CD4-positive, alpha-beta T cell (primary cell): ENCODE measurements around the gene SCAMP1. TPM values are rescaled to one million over a fixed set of nuclear protein-coding genes. Genes with fewer than 3 reads are reported as not detected.
A peak's percentile ranks its signal among the peaks of the same experiment; 100 is the strongest.
"Not testable (repeated sequence)": the region's sequence is repeated elsewhere in the genome, so short reads cannot be mapped to it uniquely, and the experiment has no call there.

ENCODE experiments used
- ATAC-seq: fragments of 200-7000 bp; cut with Tn5 transposase; one replicate; pipeline ENCODE4 v1.10.0; 2022; ENCODE audit warnings: mild to moderate bottlenecking; ENCODE audit not compliant: poor library complexity
- CTCF ChIA-PET: fragments of 350-600 bp; sonication (Branson Sonifier 250); formaldehyde crosslinking; loops from one replicate; lab custom pipeline; 2021; ENCODE audit warnings: antibody characterized with exemption, inconsistent platforms; lab: Charles Lee
- POLR2A ChIA-PET: fragments of 350-600 bp; sonication (Branson Sonifier 250); formaldehyde crosslinking; loops from one replicate; lab custom pipeline; 2021; ENCODE audit warnings: antibody characterized with exemption, inconsistent platforms; lab: Charles Lee
- DNase-seq, 14 experiments: peaks; one replicate each; pipeline ENCODE4 v3.0.0-alpha.2; 2013 to 2020; ENCODE audit warnings: mixed read lengths in 2 of 14
- H3K27ac ChIP-seq, 2 donors: one replicate each; pipeline versions ENCODE4 v1.5.1 to v1.7.0; 2013; ENCODE audit warnings: low read length in 2 of 2, low read depth in 1 of 2, mild to moderate bottlenecking in 1 of 2
- H3K27me3 ChIP-seq, 2 experiments: 1 replicate in 1 of 2; 2 replicates in 1 of 2; pipeline versions ENCODE4 v1.6.1 to v1.7.0; 2013; ENCODE audit warnings: low read length in 2 of 2, control low read depth in 1 of 2, mild to moderate bottlenecking in 1 of 2, moderate library complexity in 1 of 2; ENCODE audit not compliant: insufficient read depth in 2 of 2, control insufficient read depth in 1 of 2
- H3K36me3 ChIP-seq: one replicate; pipeline ENCODE4 v1.6.1; 2013; ENCODE audit warnings: low read length, control low read depth; ENCODE audit not compliant: insufficient read depth
- H3K4me1 ChIP-seq: one replicate; pipeline ENCODE4 v1.6.1; 2013; ENCODE audit warnings: low read length, control low read depth; ENCODE audit not compliant: insufficient read depth
- H3K4me3 ChIP-seq: one replicate; pipeline ENCODE4 v1.5.1; 2013; ENCODE audit warnings: mild to moderate bottlenecking, low read length, moderate library complexity
- H3K9me3 ChIP-seq, 2 experiments: 1 replicate in 1 of 2; 2 replicates in 1 of 2; pipeline versions ENCODE4 v1.6.1 to v1.7.0; 2013; ENCODE audit warnings: low read length in 2 of 2, mild to moderate bottlenecking in 2 of 2, control low read depth in 1 of 2, moderate library complexity in 1 of 2; ENCODE audit not compliant: control insufficient read depth in 1 of 2, insufficient read depth in 1 of 2
- H3K27ac Mint-ChIP-seq: one replicate; pipeline ENCODE4 v1.8.0; 2020; ENCODE audit warnings: mixed read lengths
- H3K27me3 Mint-ChIP-seq: one replicate; pipeline ENCODE4 v1.8.0; 2021; ENCODE audit warnings: mixed read lengths
- H3K36me3 Mint-ChIP-seq: one replicate; pipeline ENCODE4 v1.8.0; 2021; ENCODE audit warnings: low read depth, mixed read lengths
- H3K4me1 Mint-ChIP-seq: one replicate; pipeline ENCODE4 v1.8.0; 2021; ENCODE audit warnings: low read depth, mixed read lengths
- H3K4me3 Mint-ChIP-seq: one replicate; pipeline ENCODE4 v1.8.0; 2020; ENCODE audit warnings: mild to moderate bottlenecking, mixed read lengths
- H3K9me3 Mint-ChIP-seq: one replicate; pipeline ENCODE4 v1.8.0; 2020; ENCODE audit warnings: mixed read lengths
- CTCF ChIP-seq: fragments of 200-600 bp; IDR thresholded peaks from one replicate; pipeline ENCODE4 v1.8.0; 2022; ENCODE audit warnings: antibody characterized with exemption, mild to moderate bottlenecking
- intact Hi-C, 2 experiments: fragments of 100-400 bp; cut with DNase I in 1 of 2; cut with micrococcal nuclease in 1 of 2; formaldehyde crosslinking; loops; one replicate each; pipeline versions ENCODE4 v1.15.1 to v1.9.0; 2023 to 2025; cut with DNase I, micrococcal nuclease
- total RNA-seq, 174 experiments: library from RNA in 2 of 174; stranded (reverse) in 2 of 174; gene quantifications; one replicate each; pipeline ENCODE4 v1.2.3 and lab custom pipeline; 2021 to 2026

The SCAMP1 gene
- total RNA-seq, 2 experiments from 2014 or later, result 16.0 to 18.4 TPM

DNA sequence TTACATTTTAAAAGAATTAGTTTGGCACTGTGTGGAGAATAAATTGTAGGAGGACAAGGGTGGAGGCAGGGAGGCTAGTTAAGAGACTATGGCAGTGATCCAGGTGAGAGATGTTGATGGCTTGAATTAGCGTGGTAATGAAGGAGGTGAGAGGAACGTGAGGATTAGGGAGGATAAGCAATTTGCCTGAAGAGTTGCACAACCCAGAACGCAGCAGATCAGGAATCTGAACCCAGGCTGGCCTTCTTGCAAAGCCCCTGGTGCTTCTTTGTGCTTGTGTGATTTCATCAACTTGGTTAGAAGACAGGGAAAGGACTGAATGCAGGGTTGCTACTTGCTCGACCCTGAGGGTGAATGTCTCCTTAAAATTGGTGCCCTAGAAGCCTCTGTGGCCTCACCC, 6.9 kb upstream of the SCAMP1 start:
- no peak overlapping the region for H3K27ac Mint-ChIP-seq
- intact Hi-C loops, result loop anchor here in 1 of 2 experiments (10.0 kb wide), 2 partner anchors 631 to 1329 kb away; partner anchors contain the start of gene ARSB

GRCh38 chr5:78354066-78354670, 6.2 kb upstream of the SCAMP1 start:
- Mint-ChIP-seq H3K27ac (peak overlapping the region; percentile 23), H3K9me3 (no peaks in the 10 kb centered on the region), H3K4me3 (no peak overlapping the region), H3K4me1 (peaks cover 15% of the 10 kb centered on the region), H3K27me3 (no peaks in the 10 kb centered on the region), H3K36me3 (peaks cover 9% of the 10 kb centered on the region)
- Histone ChIP-seq H3K36me3 (no peaks in the 10 kb centered on the region), H3K4me1 (peaks cover 9% of the 10 kb centered on the region), H3K9me3 (no peaks in the 10 kb centered on the region), H3K4me3 (no peak overlapping the region), H3K27me3 (no peaks in the 10 kb centered on the region), H3K27ac (no peak overlapping the region)
- CTCF ChIA-PET, result no interaction called here
- intact Hi-C loops, result loop anchor here in 1 of 2 experiments (10.0 kb wide), 2 partner anchors 631 to 1329 kb away; partner anchors contain the start of gene ARSB
- POLR2A ChIA-PET, result no interaction called here
- no peak for TF ChIP-seq CTCF
- ATAC-seq (no peak), DNase-seq (no peak)

More for the DNA sequence above, 6.9 kb upstream of the SCAMP1 start:
- peaks cover 3% of the 10 kb centered on the region for H3K4me1 ChIP-seq
- H3K9me3 ChIP-seq, result no peaks in the 10 kb centered on the region
- Mint-ChIP-seq H3K4me3 (no peak overlapping the region), H3K27me3 (no peaks in the 10 kb centered on the region), H3K4me1 (peaks cover 8% of the 10 kb centered on the region), H3K9me3 (no peaks in the 10 kb centered on the region), H3K36me3 (peaks cover 3% of the 10 kb centered on the region)
- H3K4me3 ChIP-seq, result no peak overlapping the region
- ATAC-seq, result no peak
- no peaks in the 10 kb centered on the region for H3K36me3 ChIP-seq
- ChIA-PET CTCF (no interaction called here), POLR2A (no interaction called here)
- TF ChIP-seq CTCF, result no peak
- no peak overlapping the region for H3K27ac ChIP-seq
- H3K27me3 ChIP-seq, result no peaks in the 10 kb centered on the region
- DNase-seq, result no peak

GRCh38 chr5:78355561-78355960, 4.9 kb upstream of the SCAMP1 start:
- ChIA-PET POLR2A (no interaction called here), CTCF (no interaction called here)
- Mint-ChIP-seq H3K27me3 (no peaks in the 10 kb centered on the region), H3K27ac (peak overlapping the region; percentile 43), H3K36me3 (peaks cover 23% of the 10 kb centered on the region), H3K9me3 (no peaks in the 10 kb centered on the region), H3K4me3 (no peak overlapping the region), H3K4me1 (peaks cover 26% of the 10 kb centered on the region)
- no peak for ATAC-seq
- H3K27ac ChIP-seq, result no peak overlapping the region
- H3K36me3 ChIP-seq, result no peaks in the 10 kb centered on the region
- no peaks in the 10 kb centered on the region for H3K9me3 ChIP-seq
- intact Hi-C loops, result loop anchor here in 1 of 2 experiments (10.0 kb wide), 2 partner anchors 629 to 1331 kb away; partner anchors contain the start of gene ARSB
- H3K4me1 ChIP-seq, result peaks cover 17% of the 10 kb centered on the region
- H3K27me3 ChIP-seq, result no peaks in the 10 kb centered on the region
- DNase-seq, result no peak
- no peak for TF ChIP-seq CTCF
- H3K4me3 ChIP-seq, result no peak overlapping the region

DNA sequence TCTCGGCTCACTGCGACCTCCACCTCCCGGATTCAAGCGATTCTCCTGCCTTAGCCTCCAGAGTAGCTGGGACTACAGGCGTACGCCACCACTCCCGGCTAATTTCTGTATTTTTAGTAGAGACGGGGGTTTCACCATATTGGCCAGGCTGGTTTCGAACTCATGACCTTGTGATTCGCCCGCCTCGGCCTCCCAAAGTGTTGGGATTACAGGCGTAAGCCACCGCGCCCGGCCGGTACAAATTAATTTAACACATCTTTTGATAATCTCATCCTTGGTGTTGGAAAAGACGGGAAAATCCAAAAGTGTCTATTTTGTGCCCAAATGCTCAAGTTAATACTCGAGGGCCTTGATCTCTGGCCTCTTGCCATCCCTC, 974 bp upstream of the SCAMP1 start:
- H3K9me3 ChIP-seq, ATAC-seq, H3K36me3 ChIP-seq, H3K27me3 ChIP-seq, H3K27me3 Mint-ChIP-seq, DNase-seq, H3K9me3 Mint-ChIP-seq: not testable (repeated sequence)
- H3K4me3 Mint-ChIP-seq, result peak overlapping the region; percentile 91
- ChIA-PET POLR2A (interaction anchor here (0.6 to 4.1 kb wide), 4 partner anchors 65 to 625 kb away, joined by 3 to 253 read pairs (median 6); partner anchors contain the start of gene AP3B1), CTCF (interaction anchor here (3.3 to 4.5 kb wide), 2 partner anchors 59 to 65 kb away, joined by 10 to 46 read pairs; partner anchors contain the start of gene AP3B1)
- peaks cover 49% of the 10 kb centered on the region for H3K4me1 Mint-ChIP-seq
- H3K4me1 ChIP-seq, result peaks cover 23% of the 10 kb centered on the region
- peak overlapping the region; percentile 96 for H3K4me3 ChIP-seq
- intact Hi-C loops, result loop anchor here in 1 of 2 experiments (10.0 kb wide), 2 partner anchors 625 to 1335 kb away; partner anchors contain the start of gene ARSB
- H3K27ac Mint-ChIP-seq, result peak overlapping the region; percentile 83
- H3K27ac ChIP-seq, result peak overlapping the region; percentile 86 to 87
- peaks cover 35% of the 10 kb centered on the region for H3K36me3 Mint-ChIP-seq
